NCI-H2227 treated with DMSO at 0.1 percent for 48 hours (cell line): Measurements from ENCODE around the gene OR6N1.

Experiments
- DNase-seq: peaks from one replicate; lab custom pipeline; 2025; lab: John Stamatoyannopoulos, UW

OR6N1 gene

GRCh38 chr1:158771950-158772866 lies at the start of gene OR6N1:
Gene OR6N1 (minus strand): TSS chr1:158772195. CDS start chr1:158766682, 5,513 bp downstream.
- DNase-seq = no peak

- no peak for DNase-seq
Observed at GRCh38 chr1:158821723-158822122, 49.7 kb upstream of the OR6N1 start.

DNA sequence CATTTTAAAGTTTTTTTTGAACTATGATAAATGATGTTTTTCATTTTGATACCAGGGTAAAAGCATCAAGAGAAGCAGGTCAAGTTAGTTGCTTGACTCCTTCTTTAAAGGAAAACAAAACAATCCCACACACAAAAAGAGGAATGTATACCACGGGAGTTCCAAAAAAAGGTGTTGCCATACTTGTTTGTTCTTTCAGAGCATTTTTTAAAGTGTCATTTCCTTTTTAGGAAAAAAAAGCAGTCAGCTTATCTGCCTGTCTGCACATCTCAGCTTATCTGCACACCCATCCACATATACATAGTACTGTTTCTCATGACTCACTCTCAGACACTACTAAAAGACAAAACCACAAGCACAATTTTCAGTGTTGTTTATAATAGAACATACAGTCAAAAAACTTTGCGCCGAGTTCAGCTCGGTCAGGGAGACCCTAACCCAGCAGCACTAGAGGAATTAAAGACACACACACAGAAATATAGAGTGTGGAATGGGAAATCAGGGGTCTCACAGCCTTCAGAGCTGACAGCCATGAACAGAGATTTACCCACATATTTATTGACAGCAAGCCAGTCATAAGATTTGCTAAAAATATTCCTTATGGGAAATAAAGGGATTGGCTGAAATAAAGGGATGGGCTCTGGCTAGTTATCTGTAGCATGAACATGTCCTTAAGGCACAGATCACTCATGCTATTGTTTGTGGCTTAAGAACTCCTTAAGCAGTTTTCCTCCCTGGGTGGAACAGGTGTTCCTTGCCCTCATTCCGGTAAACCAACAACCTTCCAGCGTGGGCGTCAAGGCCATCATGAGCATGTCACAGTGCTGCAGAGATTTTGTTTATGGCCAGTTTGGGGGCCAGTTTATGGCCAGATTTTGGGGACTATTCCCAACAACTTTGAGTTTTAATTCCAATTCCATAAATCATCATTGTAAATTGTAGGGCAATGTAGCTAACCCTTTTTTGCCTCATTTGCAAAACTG lies 47.8 kb upstream of the OR6N1 start:
- DNase-seq = no peak

DNA sequence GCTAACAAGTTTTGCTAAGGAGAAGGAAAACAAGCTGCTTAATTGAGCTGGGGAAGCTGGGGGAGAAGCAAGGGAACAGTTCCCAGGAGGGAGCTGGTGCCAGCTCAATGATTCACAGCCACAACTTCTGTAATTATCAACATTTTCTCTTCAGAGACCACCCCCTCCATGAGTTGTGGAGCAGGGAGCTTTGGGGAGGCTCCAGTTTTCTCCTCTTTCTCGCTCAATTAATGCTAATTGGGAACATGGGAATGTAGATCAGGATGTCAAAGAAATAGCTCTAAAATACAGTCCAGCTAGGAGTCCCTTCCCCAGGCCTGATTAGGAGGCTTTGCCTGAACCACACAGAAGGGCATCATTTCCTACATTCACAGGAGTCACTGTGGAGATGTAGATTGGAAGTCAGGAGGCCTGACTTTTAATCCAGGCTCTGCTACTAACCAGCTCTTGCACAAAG lies 47.0 kb upstream of the OR6N1 start:
- no peak for DNase-seq

GRCh38 chr1:158818560-158818959 lies 46.6 kb upstream of the OR6N1 start:
- no peak for DNase-seq

- DNase-seq = no peak
Observed at GRCh38 chr1:158814970-158815369, 43.0 kb upstream of the OR6N1 start.

GRCh38 chr1:158813164-158813563 lies 41.2 kb upstream of the OR6N1 start:
- DNase-seq = no peak

GRCh38 chr1:158812336-158812735 lies 40.3 kb upstream of the OR6N1 start:
- no peak for DNase-seq

GRCh38 chr1:158810311-158810710 lies 38.3 kb upstream of the OR6N1 start:
- DNase-seq = no peak

- DNase-seq = no peak
Observed at GRCh38 chr1:158809862-158810261, 37.9 kb upstream of the OR6N1 start.

GRCh38 chr1:158809256-158809655 lies 37.3 kb upstream of the OR6N1 start:
- no peak for DNase-seq

DNA sequence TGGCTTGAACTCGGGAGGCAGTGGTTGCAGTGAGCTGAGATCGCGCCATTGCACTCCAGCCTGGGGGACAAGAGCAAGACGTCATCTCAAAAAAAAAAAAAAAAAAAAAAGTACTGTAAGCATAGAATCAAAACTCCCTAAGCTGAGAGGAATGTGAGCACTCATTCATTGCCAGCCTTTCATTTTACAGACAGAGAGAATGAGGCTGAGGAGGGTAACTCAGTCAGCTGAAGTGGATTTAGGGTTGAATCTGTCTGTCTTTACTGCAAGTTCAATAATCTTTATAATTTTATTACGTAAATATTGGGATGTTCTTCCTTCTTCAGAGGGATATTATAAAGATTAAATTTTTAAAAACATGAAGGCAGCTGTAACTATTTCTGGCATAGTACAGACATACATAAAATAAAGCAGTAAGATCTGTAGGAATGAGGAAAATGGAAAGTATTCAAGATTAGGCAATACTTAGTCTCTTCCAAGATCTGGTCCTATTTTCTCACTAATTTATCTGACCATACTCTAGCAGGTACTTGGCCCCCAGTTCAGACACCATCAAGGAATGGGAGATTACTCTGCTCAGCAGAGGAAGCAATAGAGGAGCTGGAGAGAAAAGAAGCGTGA lies 35.0 kb upstream of the OR6N1 start:
- DNase-seq = no peak

- no peak for DNase-seq
Observed at GRCh38 chr1:158803678-158804077, 31.7 kb upstream of the OR6N1 start.

- DNase-seq = no peak
Observed at GRCh38 chr1:158801396-158801795, 29.4 kb upstream of the OR6N1 start.

GRCh38 chr1:158800526-158800925 lies 28.5 kb upstream of the OR6N1 start:
- DNase-seq = no peak

- DNase-seq = no peak
Observed at GRCh38 chr1:158799689-158800088, 27.7 kb upstream of the OR6N1 start.

GRCh38 chr1:158798531-158798930 lies 26.5 kb upstream of the OR6N1 start:
- no peak for DNase-seq

DNA sequence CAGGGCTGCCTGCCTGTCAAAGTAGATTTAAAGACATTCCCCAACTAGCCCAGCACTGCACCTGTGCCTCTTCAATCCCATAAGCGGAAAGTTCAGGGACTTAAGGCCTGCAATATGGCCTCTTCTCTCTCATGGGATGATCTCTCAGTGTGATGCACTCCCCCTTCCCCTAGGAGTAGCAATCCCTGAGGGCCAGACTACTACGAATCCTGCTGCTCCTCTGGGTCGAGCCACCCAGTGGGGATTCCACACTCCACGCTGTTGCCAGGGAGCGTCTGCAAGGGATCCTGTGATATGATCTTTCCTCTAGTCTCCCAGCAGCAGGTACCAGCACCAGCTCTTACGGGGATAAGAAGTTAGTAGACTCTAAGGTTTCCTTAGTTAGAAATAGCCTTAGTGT lies 22.3 kb upstream of the OR6N1 start:
- no peak for DNase-seq

GRCh38 chr1:158793604-158794003 lies 21.6 kb upstream of the OR6N1 start:
- no peak for DNase-seq

DNA sequence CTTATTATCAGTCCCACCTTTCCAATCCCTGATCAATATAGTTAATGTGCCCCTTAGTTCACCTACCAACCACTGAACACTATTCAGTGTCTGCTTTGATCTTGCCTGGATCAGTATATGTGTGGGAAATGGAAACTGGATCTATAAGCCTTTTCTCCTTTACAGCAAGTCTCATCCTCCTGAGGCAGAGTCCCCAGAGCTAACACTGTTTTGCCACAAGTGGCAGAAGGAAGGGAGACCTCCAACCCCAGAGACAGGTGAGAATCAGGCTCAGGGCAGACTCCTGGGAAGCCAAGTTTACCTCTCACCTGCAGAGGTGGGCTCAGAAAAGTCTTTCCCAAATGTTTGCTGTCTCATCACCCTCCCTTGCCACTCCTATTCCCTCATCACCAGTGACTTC lies 9.1 kb upstream of the OR6N1 start, which contains the start of gene OR6N2:
OR6N2 (minus strand) TSS at position 101 of the 400 bp plus-strand sequence. CDS start 3,569 bp downstream, outside the sequence.
- no peak for DNase-seq

DNA sequence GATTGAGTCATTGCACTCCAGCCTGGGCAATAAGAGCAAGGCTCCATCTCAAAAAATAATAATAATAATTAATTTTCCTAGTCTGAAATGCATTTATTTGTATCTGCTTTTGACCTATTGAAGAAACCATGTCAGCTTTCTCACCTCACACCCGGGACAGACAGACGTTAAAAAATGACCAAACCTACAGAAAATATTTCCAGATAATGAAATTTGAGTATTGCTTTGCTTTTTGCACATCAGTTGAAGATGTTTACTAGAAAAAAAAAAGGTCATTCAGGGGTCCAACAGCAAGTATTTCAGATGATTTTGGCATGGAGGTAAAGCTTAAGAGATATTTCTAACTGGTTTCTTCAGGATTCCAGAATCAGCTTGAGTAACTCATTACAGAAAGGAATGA lies 17.6 kb downstream of the OR6N1 start, which contains the start of gene OR6K6:
OR6K6 (plus strand) TSS at position 301 of the 400 bp plus-strand sequence. CDS start 168 bp downstream, outside the sequence.
- no peak for DNase-seq
